Mucosa of stomach (tissue), 1 donor: ENCODE results near the gene GTF2F1.
"Not testable (repeated sequence)": the region's sequence is repeated elsewhere in the genome, so short reads cannot be mapped to it uniquely, and the experiment has no call there.

Source experiments
- H3K27me3 ChIP-seq: one replicate; pipeline ENCODE4 v1.7.0; 2013; ENCODE audit warnings: mild to moderate bottlenecking, low read length; ENCODE audit not compliant: control insufficient read depth, insufficient read depth
- H3K36me3 ChIP-seq: one replicate; pipeline ENCODE4 v1.7.0; 2013; ENCODE audit warnings: low read length; ENCODE audit not compliant: control insufficient read depth, insufficient read depth
- H3K4me1 ChIP-seq: one replicate; pipeline ENCODE4 v1.7.0; 2013; ENCODE audit warnings: mild to moderate bottlenecking, low read length; ENCODE audit not compliant: control insufficient read depth, insufficient read depth
- H3K4me3 ChIP-seq: one replicate; pipeline ENCODE4 v1.7.0; 2013; ENCODE audit warnings: low read length
- H3K9ac ChIP-seq: one replicate; pipeline ENCODE4 v1.7.0; 2013; ENCODE audit warnings: mild to moderate bottlenecking, low read length, moderate library complexity
- H3K9me3 ChIP-seq: one replicate; pipeline ENCODE4 v1.7.0; 2013; ENCODE audit warnings: mild to moderate bottlenecking, low read length, moderate library complexity; ENCODE audit not compliant: control insufficient read depth
- donor health status: Pancreatic carcinoma.

GTF2F1 gene

GRCh38 chr19:6393074-6393982, at the start of gene GTF2F1:
GTF2F1 (minus strand) TSS chr19:6393164; CDS start chr19:6392995, 169 bp downstream.
- H3K36me3 ChIP-seq: no peaks in the 10 kb centered on the region
- H3K4me1 ChIP-seq: peaks cover 14% of the 10 kb centered on the region
- no peaks in the 10 kb centered on the region for H3K27me3 ChIP-seq
- peak within 1 kb of the TSS; percentile 98 for H3K4me3 ChIP-seq
- H3K9me3 ChIP-seq: no peaks in the 10 kb centered on the region
- H3K9ac ChIP-seq: peak within 1 kb of the TSS; percentile 91

GRCh38 chr19:6442087-6442688, 49.2 kb upstream of the GTF2F1 start:
- no peak overlapping the region for H3K4me3 ChIP-seq
- H3K4me1 ChIP-seq: no peaks in the 10 kb centered on the region
- H3K27me3 ChIP-seq: no peaks in the 10 kb centered on the region
- no peak overlapping the region for H3K9ac ChIP-seq
- H3K36me3 ChIP-seq: no peaks in the 10 kb centered on the region
- no peaks in the 10 kb centered on the region for H3K9me3 ChIP-seq

- H3K27me3 ChIP-seq: no peaks in the 10 kb centered on the region
- no peaks in the 10 kb centered on the region for H3K4me1 ChIP-seq
- H3K36me3 ChIP-seq: no peaks in the 10 kb centered on the region
- H3K9ac ChIP-seq: no peak overlapping the region
- no peaks in the 10 kb centered on the region for H3K9me3 ChIP-seq
- H3K4me3 ChIP-seq: no peak overlapping the region
Observed at GRCh38 chr19:6440905-6441304, 47.9 kb upstream of the GTF2F1 start.

DNA sequence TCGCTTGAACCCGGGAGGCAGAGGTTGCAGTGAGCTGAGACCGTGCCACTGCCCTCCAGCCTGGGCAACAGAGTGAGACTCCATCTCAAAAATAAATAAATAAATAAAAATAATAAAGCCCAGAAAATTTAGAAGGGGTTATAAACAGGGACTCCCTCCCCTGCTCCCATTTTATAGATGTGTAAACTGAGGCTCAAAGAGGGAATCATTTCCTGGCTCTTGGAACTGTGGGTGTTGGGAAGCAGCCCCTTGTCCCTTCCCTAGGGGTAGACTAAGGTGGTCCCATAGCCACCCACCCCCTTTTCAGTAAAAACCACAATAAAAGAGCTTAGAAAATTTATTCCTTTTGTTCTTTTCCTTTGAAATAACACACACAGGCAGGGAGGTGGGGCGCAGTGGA, 46.8 kb upstream of the GTF2F1 start:
- H3K4me1 ChIP-seq: no peaks in the 10 kb centered on the region
- no peaks in the 10 kb centered on the region for H3K27me3 ChIP-seq
- no peaks in the 10 kb centered on the region for H3K9me3 ChIP-seq
- H3K36me3 ChIP-seq: no peaks in the 10 kb centered on the region
- no peak overlapping the region for H3K4me3 ChIP-seq
- no peak overlapping the region for H3K9ac ChIP-seq

GRCh38 chr19:6433663-6434062, 40.7 kb upstream of the GTF2F1 start, which contains the start of gene SLC25A41:
SLC25A41 (minus strand) TSS chr19:6433763; CDS start chr19:6433693, 70 bp downstream.
- Histone ChIP-seq H3K9ac (no peak within 1 kb of the TSS), H3K4me1 (no peaks in the 10 kb centered on the region), H3K27me3 (no peaks in the 10 kb centered on the region), H3K36me3 (no peaks in the 10 kb centered on the region), H3K4me3 (no peak within 1 kb of the TSS), H3K9me3 (no peaks in the 10 kb centered on the region)

- H3K4me1 ChIP-seq: no peaks in the 10 kb centered on the region
- H3K9me3 ChIP-seq: no peaks in the 10 kb centered on the region
- no peaks in the 10 kb centered on the region for H3K36me3 ChIP-seq
- H3K27me3 ChIP-seq: no peaks in the 10 kb centered on the region
- H3K9ac ChIP-seq: no peak overlapping the region
- no peak overlapping the region for H3K4me3 ChIP-seq
Observed at GRCh38 chr19:6433165-6433564, 40.2 kb upstream of the GTF2F1 start.

GRCh38 chr19:6431891-6432290, 38.9 kb upstream of the GTF2F1 start:
- no peak overlapping the region for H3K9ac ChIP-seq
- no peaks in the 10 kb centered on the region for H3K27me3 ChIP-seq

GRCh38 chr19:6429419-6430221, 36.7 kb upstream of the GTF2F1 start:
- Histone ChIP-seq H3K9me3 (no peaks in the 10 kb centered on the region), H3K27me3 (no peaks in the 10 kb centered on the region), H3K4me1 (peaks cover 5% of the 10 kb centered on the region), H3K4me3 (no peak overlapping the region), H3K36me3 (no peaks in the 10 kb centered on the region), H3K9ac (no peak overlapping the region)

More at GRCh38 chr19:6431891-6432290, 38.9 kb upstream of the GTF2F1 start:
- Histone ChIP-seq H3K36me3 (no peaks in the 10 kb centered on the region), H3K4me3 (no peak overlapping the region), H3K9me3 (no peaks in the 10 kb centered on the region), H3K4me1 (no peaks in the 10 kb centered on the region)

DNA sequence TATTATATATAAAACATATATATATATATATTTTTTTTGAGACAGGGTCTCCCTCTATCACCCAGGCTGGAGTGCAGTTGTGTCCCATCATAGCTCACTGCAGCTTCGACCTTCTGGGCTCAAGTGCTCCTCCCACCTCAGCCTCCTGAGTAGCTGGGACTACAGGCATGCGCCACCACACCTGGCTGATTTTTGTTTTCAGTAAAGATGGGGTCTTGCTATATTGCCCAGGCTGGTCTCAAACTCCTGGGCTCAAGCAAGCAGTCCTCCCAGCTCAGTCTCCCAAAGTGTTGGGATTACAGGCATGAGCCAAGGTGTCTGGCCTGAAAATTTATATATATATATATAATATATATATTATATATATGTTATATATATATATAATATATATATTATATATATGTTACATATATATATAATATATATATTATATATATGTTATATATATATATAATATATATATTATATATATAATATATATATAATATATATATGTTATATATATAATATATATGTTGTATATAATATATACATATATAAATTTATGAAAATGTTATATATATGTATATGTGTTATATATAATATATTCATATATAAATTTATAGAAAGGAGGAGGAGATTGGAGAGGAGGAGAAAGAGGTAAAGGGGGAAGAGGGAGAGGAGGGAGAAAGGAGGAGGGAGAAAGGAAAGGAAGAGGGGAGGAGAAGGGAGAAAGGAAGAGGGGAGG, 35.9 kb upstream of the GTF2F1 start:
- not testable (repeated sequence) for H3K9me3 ChIP-seq, H3K9ac ChIP-seq, H3K4me3 ChIP-seq, H3K4me1 ChIP-seq, H3K36me3 ChIP-seq, H3K27me3 ChIP-seq

- Histone ChIP-seq H3K9me3 (no peaks in the 10 kb centered on the region), H3K4me3 (no peak overlapping the region), H3K36me3 (no peaks in the 10 kb centered on the region), H3K9ac (no peak overlapping the region), H3K27me3 (no peaks in the 10 kb centered on the region), H3K4me1 (peaks cover 15% of the 10 kb centered on the region)
Observed at GRCh38 chr19:6427131-6427530, 34.2 kb upstream of the GTF2F1 start.

- Histone ChIP-seq H3K4me1 (peaks cover 15% of the 10 kb centered on the region), H3K9ac (no peak overlapping the region), H3K36me3 (no peaks in the 10 kb centered on the region), H3K27me3 (no peaks in the 10 kb centered on the region), H3K9me3 (no peaks in the 10 kb centered on the region), H3K4me3 (no peak overlapping the region)
Observed at GRCh38 chr19:6425732-6426620, 33.0 kb upstream of the GTF2F1 start.
